HT-29 (cell line): Measurements from ENCODE around the gene FBXO27. TPM values are rescaled to one million over a fixed set of nuclear protein-coding genes. Genes with fewer than 3 reads are reported as not detected.
"Not testable (repeated sequence)": the region's sequence is repeated elsewhere in the genome, so short reads cannot be mapped to it uniquely, and the experiment has no call there.

Source experiments
- DNase-seq: peaks from one replicate; pipeline ENCODE4 v3.0.0-alpha.2; 2015; ENCODE audit warnings: low spot score
- total RNA-seq: library from RNA; depleted of rRNA; stranded (reverse); fragments of >200 nt; shearing (Covaris generic); gene quantifications from 2 replicates; pipeline ENCODE4 v1.2.3, GENCODE V29; 2014; rRNA removed

FBXO27 gene
- total RNA-seq, 1 experiment from 2014 or later: not detected

GRCh38 chr19:38989066-38989605 lies 43.2 kb downstream of the FBXO27 start:
- DNase-seq: no peak

GRCh38 chr19:38988627-38989026 lies 43.7 kb downstream of the FBXO27 start:
- DNase-seq: not testable (repeated sequence)

GRCh38 chr19:38987745-38988144 lies 44.6 kb downstream of the FBXO27 start:
- DNase-seq: not testable (repeated sequence)

GRCh38 chr19:38985262-38985661 lies 47.1 kb downstream of the FBXO27 start:
- no peak for DNase-seq

- DNase-seq: no peak
These were observed 51.6 kb downstream of the FBXO27 start for GRCh38 chr19:38980583-38981374.

GRCh38 chr19:38979812-38980211 lies 52.5 kb downstream of the FBXO27 start:
- no peak for DNase-seq

- no peak for DNase-seq
These were observed 54.0 kb downstream of the FBXO27 start for GRCh38 chr19:38978326-38978689.

- no peak for DNase-seq
These were observed 54.7 kb downstream of the FBXO27 start for GRCh38 chr19:38977445-38978325.

GRCh38 chr19:38975861-38976271 lies 56.5 kb downstream of the FBXO27 start:
- DNase-seq: no peak

- DNase-seq: no peak
These were observed 57.0 kb downstream of the FBXO27 start, which contains the start of gene FBXO17 for GRCh38 chr19:38975214-38975860. Gene FBXO17, minus strand, starts transcription at chr19:38975742. Its CDS starts 25,423 bp downstream, at chr19:38950319.

- no peak for DNase-seq
These were observed 57.6 kb downstream of the FBXO27 start for GRCh38 chr19:38974624-38975213.

Other genes starting within 250 kb of the FBXO27 start
- 6.0 TPM in 1 of 2 replicates, not detected in the other for gene LGALS7B, start 243.3 kb downstream of the FBXO27 start, total RNA-seq
- gene LGALS4, start 219.6 kb downstream of the FBXO27 start, total RNA-seq: 959 and 1,005 TPM in 2 replicates
- gene ECH1, start 200.8 kb downstream of the FBXO27 start, total RNA-seq: 252 and 285 TPM in 2 replicates
- gene HNRNPL, start 182.6 kb downstream of the FBXO27 start, total RNA-seq: 389 and 434 TPM in 2 replicates
- 8.6 and 13.1 TPM in 2 replicates for gene RINL, start 154.3 kb downstream of the FBXO27 start, total RNA-seq
- gene SIRT2, start 132.9 kb downstream of the FBXO27 start, total RNA-seq: 69.8 and 86.7 TPM in 2 replicates
- 101 and 106 TPM in 2 replicates for gene NFKBIB, start 132.6 kb downstream of the FBXO27 start, total RNA-seq
- gene CCER2, start 120.4 kb downstream of the FBXO27 start, total RNA-seq: 0.16 TPM in 1 of 2 replicates, not detected in the other
- gene SARS2, start 101.8 kb downstream of the FBXO27 start, total RNA-seq: 100 and 110 TPM in 2 replicates
- gene MRPS12, start 101.6 kb downstream of the FBXO27 start, total RNA-seq: 350 and 367 TPM in 2 replicates
- gene FBXO17, start 56.8 kb downstream of the FBXO27 start, total RNA-seq: not detected in 2 replicates
- not detected in 2 replicates for gene ACP7, start 51.8 kb upstream of the FBXO27 start, total RNA-seq
- gene PAK4, start 93.2 kb upstream of the FBXO27 start, total RNA-seq: 42.3 and 46.5 TPM in 2 replicates
- 0.31 TPM in 1 of 2 replicates, not detected in the other for gene NCCRP1, start 164.4 kb upstream of the FBXO27 start, total RNA-seq
- gene SYCN, start 171.7 kb upstream of the FBXO27 start, total RNA-seq: not detected in 2 replicates
- not detected in 2 replicates for gene IFNL3, start 212.5 kb upstream of the FBXO27 start, total RNA-seq
- gene IFNL4, start 216.3 kb upstream of the FBXO27 start, total RNA-seq: not detected in 2 replicates
- gene IFNL2, start 235.8 kb upstream of the FBXO27 start, total RNA-seq: not detected in 2 replicates